ENCODE results near the gene STAMBP. TPM values are rescaled to one million over a fixed set of nuclear protein-coding genes. Genes with fewer than 3 reads are reported as not detected.
"Not testable (repeated sequence)": the region's sequence is repeated elsewhere in the genome, so short reads cannot be mapped to it uniquely, and the experiment has no call there.

STAMBP gene
- total RNA-seq = 14.3 TPM

DNA sequence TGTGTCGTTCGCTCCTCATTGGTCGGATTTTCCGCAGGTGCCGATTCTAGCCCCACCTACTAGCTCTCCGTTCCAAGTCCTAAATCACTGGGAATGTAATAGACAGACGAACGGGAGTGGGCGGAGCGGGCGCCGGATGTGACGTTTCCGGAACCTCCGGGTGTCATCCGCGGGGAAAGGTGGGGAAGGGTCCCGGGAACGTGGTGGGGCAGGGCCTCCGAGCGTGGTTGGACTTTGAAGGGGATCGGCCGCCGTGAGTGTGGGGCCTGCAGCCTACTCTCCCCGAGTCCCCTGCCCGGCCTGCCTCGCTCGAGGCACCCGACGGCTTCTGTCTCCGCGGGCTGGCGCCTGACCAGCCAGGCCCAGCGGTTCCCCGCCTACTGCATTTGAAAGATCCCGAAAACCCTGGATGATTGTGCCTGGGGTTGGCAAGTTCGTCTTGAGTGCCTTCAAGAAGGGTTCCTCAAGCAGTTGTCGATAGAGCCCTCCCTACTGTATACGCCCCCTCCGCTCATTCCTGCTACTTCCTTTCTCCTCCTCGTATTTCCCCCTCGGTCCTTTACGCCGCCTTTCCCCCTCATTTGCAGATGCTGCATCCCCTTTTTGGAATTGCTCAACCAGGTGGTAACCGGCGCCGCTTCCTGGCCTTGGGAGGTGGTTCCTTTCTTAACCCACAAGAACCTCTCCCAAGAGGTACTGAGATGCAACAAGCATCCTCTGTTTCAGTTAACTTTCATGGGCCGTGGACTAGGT lies at the start of gene STAMBP:
STAMBP (plus strand) TSS at position 144 of the 753 bp plus-strand sequence. CDS start 1,896 bp downstream, outside the sequence.
- peak; percentile 77 for FAIRE-seq

DNA sequence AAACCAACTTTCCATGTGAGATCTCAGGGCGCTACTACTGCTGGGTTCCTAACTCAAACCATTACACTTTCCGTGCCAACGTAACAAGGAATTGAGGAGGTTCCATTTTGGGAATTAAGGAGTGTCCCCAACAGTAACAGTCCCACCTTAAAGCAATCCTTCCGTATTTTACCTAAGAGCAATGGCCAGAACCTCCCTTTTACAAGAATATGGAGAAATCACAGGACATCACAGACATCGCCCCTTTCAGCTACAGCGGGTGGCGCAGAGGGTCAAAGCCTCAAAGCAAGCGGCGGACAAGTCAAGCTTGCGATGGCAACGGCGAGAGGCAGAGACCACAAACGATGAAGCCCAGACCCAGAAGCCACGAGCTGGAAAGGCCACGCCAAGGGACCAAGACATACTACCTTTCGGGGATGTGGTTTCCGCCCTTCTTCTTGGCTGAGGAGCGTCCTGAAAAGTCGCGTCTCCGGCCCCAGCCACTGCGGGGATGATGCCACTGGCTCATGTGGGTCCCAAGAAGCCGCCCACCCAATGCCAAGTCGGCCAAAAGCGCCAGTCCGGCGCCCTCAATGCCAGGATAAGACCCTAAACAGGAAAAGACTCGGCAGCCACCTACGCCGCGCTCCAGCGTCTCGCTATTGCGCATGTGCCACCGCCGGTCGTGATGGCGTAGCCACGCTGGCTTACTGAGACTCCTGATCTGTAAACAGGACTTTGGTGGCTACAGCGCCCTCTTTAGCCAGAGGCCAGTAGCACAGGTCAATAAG lies 49.1 kb upstream of the STAMBP start, which contains the start of gene DUSP11:
DUSP11 (minus strand) TSS at position 637 of the 770 bp plus-strand sequence; CDS start at position 508, 129 bp downstream.
- FAIRE-seq (no peak), DNase-seq (ENCODE audit: low spot score in 2 of 2) (peak; percentile 77 to 90)

More for the DNA sequence above, at the start of gene STAMBP:
- peak; percentile 90 to 92 for DNase-seq (ENCODE audit: low spot score in 2 of 2)

DNA sequence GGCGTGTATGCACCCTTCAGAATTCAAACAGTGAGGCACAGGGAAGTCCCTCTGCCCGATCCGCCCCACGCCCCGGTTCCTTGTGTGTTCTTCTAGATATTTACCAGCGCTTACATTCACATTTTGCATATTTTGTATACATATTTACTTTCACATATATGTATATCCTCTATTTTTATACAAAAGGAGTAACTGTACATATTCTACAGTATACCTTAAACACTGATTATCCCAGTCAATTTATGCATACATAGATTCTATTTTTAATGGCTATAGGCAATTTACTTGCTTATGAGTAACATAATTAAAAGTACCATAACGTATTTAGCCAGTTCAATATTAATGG lies 48.6 kb upstream of the STAMBP start:
- FAIRE-seq (no peak), DNase-seq (ENCODE audit: low spot score in 2 of 2) (no peak)

DNA sequence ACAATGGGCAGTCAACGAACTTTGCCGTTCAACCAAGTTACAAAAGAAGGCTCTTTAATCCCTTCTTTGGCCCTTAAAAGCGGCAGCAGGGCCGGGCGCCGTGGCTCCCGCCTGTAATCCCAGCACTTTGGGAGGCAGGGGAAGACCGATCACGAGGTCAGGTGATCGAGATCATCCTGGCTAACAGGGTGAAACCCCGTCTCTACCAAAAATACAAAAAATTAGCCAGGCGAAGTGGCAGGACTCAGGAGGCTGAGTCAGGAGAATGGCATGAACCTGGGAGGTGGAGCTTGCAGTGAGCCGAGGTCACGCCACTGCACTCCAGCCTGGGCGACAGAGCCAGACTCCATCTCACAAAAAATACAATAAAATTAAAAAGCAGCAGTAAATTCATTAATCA lies 45.4 kb upstream of the STAMBP start:
- not testable (repeated sequence) for DNase-seq (ENCODE audit: low spot score in 2 of 2); FAIRE-seq

DNA sequence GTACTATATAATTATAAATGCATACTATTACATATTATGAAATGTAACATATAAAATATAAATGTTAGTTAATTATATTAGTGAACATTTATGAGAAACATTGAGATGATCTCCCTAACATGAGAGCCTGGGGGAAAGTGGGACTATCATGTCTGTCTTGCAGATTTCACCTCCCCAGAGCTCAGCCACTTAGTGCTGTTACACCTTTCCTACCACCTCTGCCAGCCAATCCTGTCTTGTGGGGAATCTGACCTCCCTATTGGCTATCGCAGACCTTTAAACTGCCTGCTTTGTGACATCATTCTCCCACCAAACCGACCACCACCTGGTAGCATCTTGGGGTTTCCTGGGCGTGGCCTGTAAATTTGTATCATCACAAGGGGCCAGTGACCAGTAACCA lies 44.9 kb upstream of the STAMBP start, which contains the start of gene C2orf78:
C2orf78 (plus strand) TSS at position 301 of the 400 bp plus-strand sequence. CDS start 127 bp downstream, outside the sequence.
- FAIRE-seq = not testable (repeated sequence)

DNA sequence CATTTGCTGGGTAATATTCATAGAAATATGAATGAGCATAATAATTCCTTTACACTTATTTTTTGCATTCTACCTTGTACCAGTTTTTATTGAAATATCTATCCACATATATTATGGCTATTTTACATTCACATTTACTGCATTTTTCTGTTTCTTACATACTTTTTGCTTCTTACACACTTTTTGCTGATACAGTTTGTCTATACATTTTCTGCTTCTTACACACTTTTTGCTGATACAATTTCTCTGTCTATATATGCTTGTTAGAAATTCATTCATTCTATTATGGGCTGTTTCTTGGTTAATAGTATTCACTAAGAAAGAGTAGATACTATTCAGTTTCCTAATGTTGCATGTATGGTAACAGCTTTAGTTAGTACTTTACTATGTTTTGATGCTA lies 16.9 kb upstream of the STAMBP start:
- DNase-seq (ENCODE audit: low spot score in 2 of 2) (no peak), FAIRE-seq (no peak)

More for the DNA sequence above, 44.9 kb upstream of the STAMBP start, which contains the start of gene C2orf78:
- not testable (repeated sequence) for DNase-seq (ENCODE audit: low spot score in 2 of 2)

DNA sequence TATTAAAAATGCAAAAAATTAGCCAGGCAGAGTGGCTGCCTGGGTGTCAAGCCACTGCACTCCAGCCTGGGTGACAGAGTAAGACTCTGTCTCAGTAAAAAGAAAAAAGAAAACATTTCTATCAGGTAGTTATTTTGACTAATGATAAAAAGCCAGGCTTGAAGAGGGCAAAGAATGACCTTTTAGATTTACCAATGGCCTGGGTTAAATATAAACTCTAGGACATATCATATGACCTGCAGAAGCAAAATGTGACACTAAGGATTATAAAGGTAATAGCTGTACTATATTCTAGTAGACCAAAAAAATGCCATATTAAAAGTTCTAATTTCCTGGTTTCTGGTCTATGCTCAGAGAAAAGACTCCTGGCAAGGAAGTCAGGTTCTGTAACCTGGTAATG lies 16.1 kb upstream of the STAMBP start:
- no peak for DNase-seq (ENCODE audit: low spot score in 2 of 2)
- no peak for FAIRE-seq

DNA sequence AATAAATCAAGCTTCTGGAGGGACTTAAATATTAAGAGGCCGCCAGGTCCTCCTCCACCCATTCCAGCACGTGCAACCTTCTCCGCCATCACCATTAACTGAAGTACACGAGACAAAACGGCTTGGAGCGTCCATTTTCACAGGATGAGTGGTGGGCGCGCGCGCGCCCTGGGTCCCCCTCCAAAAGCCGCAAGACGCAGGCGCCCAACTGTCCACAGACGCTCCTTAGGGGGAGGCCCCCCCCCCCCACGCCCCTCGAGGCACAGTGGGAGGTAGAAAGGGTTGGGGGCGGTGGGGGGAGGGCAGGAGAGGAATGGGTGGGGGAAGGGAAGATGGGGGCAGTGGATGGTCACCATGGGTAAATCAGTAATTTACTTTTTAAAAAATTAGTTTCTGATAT lies 10.5 kb upstream of the STAMBP start:
- DNase-seq (ENCODE audit: low spot score in 2 of 2) (no peak), FAIRE-seq (no peak)

DNA sequence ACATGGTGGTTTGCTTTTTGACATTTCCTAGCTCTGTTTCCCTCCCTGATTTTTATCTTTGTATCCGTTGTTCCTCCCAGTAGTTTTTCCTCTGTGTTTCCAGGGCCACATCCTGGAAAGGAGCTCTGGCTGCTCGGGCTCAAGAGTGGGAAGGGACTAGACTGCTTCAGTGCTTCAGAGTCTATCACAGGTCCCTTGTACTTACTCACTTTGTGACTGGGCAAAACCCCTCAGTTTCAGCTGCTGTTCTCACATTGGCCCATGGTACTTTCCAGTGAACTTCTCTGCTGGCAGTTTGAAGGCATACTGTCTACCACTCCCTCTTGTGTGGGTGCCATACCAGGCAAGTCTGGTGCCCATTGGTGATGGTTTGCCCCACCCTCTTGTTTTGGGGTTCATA lies 7.5 kb upstream of the STAMBP start:
- DNase-seq (ENCODE audit: low spot score in 2 of 2) (no peak), FAIRE-seq (no peak)

DNA sequence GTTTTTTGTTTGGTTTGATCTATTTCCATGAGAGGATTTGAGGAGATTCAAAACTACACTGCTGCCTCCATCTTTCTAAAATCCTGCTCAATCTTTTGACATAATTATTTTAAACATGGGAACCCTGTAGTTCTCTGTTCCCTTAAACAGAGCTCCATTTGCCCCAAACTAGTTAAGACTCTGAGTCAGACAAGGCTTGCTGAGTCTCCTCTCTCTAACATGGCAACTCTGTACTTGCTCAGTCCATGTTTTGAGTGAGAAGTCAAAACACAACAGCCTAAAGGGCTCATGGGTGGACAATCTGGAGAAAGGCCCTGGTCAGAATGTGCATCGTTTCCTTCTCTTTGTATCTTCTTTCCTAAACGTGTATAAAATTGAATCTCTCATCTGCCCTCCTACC lies 7.1 kb upstream of the STAMBP start:
- FAIRE-seq (no peak), DNase-seq (ENCODE audit: low spot score in 2 of 2) (no peak)

DNA sequence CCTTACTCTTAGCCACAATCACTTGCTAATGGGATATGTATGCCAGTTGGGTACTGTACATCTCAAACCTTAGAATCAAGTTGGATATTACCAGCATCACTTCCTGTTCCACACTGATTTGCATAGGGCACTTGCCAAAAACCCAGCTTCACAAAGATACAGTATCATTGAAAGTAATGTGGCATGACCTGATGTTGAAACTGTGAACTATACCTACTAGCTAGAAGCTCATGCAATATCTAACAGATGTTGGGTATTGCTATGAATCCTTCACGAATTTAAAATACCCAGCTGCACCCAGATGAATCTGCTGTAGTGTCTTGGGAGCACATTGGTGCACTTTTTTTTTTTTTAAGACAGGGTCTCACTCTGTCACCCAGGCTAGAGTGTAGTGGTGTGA lies 6.5 kb upstream of the STAMBP start:
- DNase-seq (ENCODE audit: low spot score in 2 of 2) = no peak
- no peak for FAIRE-seq

DNA sequence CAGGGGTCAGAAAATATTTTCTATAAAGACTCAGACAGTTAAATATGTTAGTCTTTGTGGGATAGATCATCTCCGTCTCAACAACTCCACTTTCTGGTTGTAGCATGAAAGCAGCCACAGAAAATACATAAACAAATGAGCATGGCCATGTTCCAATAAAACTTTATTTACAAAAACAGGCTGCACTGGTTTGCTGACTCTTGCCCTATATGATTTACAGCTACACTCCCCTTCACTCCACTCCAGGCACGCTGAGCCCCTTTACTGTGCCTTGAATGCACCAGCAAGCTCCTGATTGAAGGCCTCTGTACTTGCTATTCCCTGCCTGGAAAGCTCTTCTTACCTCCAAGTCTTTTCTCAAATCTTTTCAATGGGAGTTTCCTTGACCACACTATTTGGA lies 5.8 kb upstream of the STAMBP start:
- FAIRE-seq (no peak), DNase-seq (ENCODE audit: low spot score in 2 of 2) (no peak)

DNA sequence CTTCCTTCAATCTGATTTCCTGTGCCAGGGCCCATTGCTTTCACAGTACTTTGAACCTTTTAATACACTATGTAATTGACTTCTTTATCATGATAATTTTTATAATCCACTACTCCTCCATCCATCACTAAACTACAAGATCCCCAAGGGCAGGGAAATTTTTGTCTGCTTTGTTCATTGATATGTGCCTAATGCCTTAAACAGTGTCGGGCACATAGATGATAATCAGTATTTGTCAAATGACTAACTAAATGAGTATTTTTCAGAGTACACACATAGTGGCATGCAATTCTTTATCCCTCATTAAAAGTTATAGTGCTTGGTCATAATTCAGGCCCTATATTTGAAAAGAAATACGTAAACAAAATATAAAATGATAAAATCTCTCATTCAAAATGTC lies 5.3 kb upstream of the STAMBP start:
- no peak for FAIRE-seq
- DNase-seq (ENCODE audit: low spot score in 2 of 2) = no peak

DNA sequence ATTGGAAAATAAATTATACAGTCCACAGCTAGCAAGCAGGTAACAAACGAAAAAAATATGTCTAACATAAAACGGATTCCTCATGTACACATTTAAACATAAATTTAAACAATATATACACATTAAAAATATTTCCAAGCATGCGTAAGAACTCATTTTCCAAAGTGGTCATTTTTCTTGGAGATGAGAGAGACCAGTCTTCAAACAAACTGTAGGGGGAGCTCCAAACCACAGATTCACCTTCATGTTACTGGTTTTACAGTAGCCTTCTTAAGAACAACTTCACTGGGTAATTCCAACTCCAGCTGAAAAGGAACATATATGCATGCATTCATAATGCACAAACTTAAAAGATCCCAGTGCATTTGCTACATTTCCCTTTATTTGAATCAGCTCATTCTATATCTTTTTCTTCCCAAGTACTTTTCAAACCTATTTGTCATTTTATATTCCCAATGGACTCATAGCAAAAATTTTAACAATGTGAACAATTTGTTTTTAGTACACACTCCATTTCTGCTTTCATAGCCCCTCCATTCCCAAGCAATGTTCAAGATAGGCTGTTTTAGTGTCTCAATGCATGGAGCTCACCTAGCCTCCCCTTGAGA lies 4.7 kb upstream of the STAMBP start:
- FAIRE-seq (peak; percentile 58), DNase-seq (ENCODE audit: low spot score in 2 of 2) (peak; percentile 55 to 59)

DNA sequence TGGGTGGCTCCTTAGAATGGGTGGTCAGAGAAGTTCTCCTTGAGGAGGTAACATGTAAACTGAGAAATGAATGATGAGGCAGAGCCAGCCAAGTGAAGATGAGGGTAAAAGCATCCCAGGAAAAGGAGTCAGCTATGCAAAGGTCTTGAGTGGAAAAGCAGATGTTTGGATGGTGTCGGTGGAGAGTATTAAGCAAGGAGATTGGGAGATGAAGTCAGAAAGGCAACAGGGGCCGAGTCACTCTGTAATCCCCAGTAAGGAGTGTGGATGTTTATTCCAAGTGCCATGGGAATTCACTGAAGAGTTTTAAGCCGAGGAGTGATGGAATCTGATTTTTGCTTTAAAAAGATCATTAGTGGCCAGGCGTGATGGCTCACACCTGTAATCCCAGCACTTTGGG lies 3.4 kb upstream of the STAMBP start:
- no peak for DNase-seq (ENCODE audit: low spot score in 2 of 2)
- no peak for FAIRE-seq

DNA sequence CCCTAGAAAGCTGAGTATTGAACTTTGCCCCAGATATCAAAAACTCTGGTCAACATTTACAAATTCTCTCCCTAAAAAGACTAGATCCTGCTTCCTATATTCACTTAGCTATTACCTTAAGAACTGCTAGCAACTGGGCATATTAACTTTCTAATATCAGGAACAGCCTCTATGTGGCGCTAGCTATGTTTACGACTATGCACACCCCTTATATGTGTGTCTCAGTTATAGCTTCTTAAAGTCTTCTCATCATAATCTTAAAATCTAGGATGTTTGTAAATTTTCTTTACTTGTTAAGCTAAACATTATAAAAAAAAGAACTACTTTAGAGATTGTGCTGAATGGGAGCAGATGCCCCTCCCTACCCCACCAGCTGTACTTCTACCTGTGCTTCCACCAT lies 1.7 kb upstream of the STAMBP start:
- DNase-seq (ENCODE audit: low spot score in 2 of 2) (no peak), FAIRE-seq (no peak)

DNA sequence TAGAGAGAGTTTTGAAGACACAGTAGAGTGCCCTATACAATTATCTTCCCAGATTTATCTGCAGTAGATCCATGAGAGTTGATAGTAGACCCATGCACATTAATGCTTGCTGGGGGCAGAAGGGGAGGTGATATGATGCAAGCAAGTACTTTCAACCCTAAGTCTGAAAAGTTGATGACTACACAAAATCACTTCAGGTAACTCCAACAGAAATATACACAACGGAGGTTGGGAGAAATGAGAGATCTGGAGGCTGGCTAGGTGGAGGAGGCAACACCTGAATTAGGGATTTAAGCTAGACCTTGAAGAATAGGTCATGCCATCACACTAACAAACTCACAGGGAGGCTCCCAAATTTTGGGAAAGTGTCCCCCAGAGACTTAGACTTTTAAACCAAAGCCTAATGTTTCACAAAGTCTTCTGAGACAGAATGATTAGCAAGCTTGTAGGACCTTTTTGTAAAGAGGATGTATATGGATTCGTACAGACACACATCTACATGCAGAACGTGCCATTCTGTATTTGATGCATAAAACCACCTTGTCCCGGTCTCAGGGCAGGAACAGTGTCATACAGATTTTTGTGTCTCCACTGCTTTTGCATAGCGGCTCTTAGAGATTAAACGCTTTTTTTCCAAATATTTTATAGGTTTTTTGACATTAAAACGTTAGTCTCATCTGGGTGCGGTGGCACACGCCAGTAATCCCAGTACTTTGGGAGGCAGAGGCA lies 937 bp upstream of the STAMBP start:
- FAIRE-seq = no peak
- DNase-seq (ENCODE audit: low spot score in 2 of 2) = no peak

DNA sequence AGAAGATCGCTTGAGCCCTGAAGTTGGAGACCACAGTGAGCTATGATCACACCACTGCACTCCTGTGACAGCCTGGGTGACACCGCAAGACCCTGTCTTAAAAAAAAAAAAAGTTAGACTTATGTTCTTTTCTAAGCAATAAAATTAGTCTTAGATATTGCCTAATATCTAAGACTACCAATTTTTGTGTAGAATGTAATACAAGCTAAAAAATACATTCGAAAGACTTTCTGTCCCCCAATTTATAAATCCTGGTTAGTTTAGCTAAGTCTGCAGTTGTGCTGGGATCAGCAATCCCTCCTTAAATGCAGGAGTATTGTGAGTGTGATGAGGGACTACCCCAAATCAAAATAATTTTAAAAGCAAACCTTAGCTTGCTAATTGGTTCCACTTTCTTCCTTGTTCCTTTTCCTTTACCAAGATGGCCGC lies 358 bp upstream of the STAMBP start:
- no peak for DNase-seq (ENCODE audit: low spot score in 2 of 2)
- FAIRE-seq = no peak

DNA sequence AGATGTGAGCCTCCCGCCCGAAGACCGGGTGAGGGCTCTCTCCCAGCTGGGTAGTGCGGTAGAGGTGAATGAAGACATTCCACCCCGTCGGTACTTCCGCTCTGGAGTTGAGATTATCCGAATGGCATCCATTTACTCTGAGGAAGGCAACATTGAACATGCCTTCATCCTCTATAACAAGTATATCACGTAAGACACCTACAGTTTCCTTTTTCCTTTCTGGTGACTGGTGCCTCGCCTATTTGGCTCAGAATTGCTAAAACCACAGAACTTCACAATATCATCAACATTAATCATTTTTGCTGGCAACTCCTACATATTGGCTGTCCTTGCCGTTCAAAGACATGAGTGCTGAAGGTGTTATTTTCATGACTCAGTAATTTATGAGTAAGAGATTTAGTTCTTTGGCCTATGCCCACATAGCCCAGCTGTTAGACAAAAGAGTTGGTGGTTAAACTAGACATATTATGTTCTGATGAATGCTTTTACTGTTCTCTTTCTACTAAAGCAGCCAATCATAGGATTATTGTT lies 2.2 kb downstream of the STAMBP start:
- FAIRE-seq = no peak
- DNase-seq (ENCODE audit: low spot score in 2 of 2) = no peak

DNA sequence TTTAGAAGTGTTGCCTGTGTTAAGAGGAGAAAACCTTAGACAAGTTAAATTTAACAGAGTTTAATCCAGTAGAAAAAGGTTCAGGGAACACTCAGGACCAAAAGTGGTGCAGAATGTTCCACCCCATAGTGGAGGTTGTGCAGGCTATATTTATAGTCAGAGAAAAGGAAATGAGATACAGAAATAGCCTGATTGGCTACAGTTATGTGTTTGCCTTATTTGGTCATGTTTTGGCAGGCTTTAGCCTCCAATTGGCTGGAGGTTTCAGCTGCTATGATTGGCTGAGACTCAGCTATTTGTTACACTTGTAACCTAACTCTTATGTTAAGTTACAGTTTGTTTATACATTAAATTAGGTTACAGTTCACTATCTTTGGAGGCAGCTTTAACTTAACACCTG lies 4.2 kb downstream of the STAMBP start:
- no peak for DNase-seq (ENCODE audit: low spot score in 2 of 2)

More for the DNA sequence above, 4.2 kb downstream of the STAMBP start:
- FAIRE-seq = no peak
